ENCODE results near the gene LAMTOR5.

DNA sequence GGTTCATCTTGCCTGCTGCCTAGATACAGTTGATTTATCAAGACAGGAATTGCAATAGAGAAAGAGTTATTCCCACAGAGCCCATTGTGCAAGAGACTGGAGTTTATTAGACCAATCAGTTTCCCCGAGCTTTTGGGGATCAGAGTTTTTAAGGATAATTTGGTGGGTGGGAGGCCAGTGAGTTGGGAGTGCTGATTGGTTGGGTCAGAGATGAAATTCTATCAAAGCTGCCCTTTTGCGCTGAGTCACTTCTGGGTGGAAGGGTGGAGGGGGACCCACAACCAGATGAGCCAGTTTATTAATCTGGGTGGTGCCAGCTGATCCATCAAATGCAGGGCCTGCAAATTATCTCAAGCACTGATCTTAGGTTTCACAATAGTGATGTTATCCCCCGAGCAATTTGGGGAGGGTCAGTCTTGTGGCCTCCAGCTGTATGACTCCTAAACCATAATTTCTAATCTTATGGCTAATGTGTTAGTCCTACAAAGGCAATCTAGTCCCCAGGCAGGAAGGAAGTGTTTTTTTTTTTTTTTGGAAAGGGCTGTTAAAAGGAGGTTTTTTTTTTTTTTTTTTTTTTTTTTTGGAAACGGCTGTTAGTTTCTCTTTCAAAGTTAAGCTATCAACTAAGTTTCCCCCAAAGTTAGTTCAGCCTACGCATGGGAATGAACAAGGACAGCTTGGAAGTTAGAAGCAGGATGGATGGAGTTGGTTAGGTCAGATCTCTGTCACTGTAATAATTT, 24.1 kb downstream of the LAMTOR5 start:
- no peak for TF ChIP-seq POLR2A (IDR thresholded peaks at IDR 0.05; ENCODE audit: low read depth, low read length)
- no peak for TF ChIP-seq CEBPB (IDR thresholded peaks at IDR 0.05; ENCODE audit: low read depth, low read length)
- TF ChIP-seq RCOR1 (IDR thresholded peaks at IDR 0.05; ENCODE audit: insufficient replicate concordance, low read length) = no peak
- TF ChIP-seq, protein P1, sequence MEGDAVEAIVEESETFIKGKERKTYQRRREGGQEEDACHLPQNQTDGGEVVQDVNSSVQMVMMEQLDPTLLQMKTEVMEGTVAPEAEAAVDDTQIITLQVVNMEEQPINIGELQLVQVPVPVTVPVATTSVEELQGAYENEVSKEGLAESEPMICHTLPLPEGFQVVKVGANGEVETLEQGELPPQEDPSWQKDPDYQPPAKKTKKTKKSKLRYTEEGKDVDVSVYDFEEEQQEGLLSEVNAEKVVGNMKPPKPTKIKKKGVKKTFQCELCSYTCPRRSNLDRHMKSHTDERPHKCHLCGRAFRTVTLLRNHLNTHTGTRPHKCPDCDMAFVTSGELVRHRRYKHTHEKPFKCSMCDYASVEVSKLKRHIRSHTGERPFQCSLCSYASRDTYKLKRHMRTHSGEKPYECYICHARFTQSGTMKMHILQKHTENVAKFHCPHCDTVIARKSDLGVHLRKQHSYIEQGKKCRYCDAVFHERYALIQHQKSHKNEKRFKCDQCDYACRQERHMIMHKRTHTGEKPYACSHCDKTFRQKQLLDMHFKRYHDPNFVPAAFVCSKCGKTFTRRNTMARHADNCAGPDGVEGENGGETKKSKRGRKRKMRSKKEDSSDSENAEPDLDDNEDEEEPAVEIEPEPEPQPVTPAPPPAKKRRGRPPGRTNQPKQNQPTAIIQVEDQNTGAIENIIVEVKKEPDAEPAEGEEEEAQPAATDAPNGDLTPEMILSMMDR (conservative IDR thresholded peaks at IDR 0.05; ENCODE audit: low read depth, low read length) = no peak
- TF ChIP-seq RFX5 (IDR thresholded peaks at IDR 0.05; ENCODE audit: low read depth, low read length) = no peak
- TF ChIP-seq, protein P2, sequence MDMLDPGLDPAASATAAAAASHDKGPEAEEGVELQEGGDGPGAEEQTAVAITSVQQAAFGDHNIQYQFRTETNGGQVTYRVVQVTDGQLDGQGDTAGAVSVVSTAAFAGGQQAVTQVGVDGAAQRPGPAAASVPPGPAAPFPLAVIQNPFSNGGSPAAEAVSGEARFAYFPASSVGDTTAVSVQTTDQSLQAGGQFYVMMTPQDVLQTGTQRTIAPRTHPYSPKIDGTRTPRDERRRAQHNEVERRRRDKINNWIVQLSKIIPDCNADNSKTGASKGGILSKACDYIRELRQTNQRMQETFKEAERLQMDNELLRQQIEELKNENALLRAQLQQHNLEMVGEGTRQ (IDR thresholded peaks at IDR 0.05; ENCODE audit: low read depth, low read length) = no peak
- TF ChIP-seq FOS (IDR thresholded peaks at IDR 0.05; ENCODE audit: low read depth, low read length) = no peak
- TF ChIP-seq BHLHE40 (IDR thresholded peaks at IDR 0.05; ENCODE audit: low read depth, low read length) = no peak
